ENCODE results near the gene EFNA2. TPM values are rescaled to one million over a fixed set of nuclear protein-coding genes. Genes with fewer than 3 reads are reported as not detected.

EFNA2 gene
- total and polyA plus RNA-seq, 2 experiments from 2014 or later = 2.7 to 10.3 TPM

DNA sequence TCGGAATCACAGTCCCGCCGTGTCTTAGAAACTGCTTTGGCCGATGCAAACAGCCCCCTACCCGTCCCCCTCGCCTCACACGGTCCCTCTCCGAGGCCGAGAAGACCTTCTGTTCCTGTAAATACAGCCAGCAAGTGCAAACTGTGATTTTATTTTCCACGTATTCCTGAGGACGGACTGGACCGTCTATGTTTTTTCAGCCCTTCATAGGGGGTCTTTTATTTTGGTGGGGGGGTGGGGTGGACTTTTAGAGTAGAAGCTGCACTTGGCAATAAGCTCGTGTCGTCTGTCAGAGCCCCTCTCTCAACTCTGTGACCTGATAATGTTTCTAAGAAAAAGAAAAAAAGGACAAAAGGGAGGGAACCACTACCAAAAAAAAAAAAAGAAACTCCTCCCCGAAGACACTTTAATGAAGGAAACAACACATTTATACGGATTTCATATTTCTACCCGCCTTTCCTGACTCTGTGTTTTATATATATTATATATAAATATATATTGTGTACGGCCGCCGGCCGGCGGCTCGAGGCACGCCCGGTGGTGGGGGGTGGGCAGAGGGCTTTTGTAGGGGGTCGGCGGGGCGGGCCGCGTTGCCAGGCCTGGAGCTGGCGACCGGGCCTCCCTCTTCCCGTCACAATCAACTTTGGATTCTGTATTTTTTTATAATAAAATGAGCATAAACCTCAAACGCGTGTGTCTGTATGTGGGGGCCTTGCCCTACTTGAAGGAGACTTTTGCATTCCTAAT is 15.2 kb downstream of the EFNA2 start (continued):
- TF ChIP-seq ETS1 (IDR thresholded peaks at IDR 0.05) = no peak
- no peak for TF ChIP-seq ZNF462 (CRISPR knock-in tag; IDR thresholded peaks at IDR 0.05)
- no peak for TF ChIP-seq NANOG (IDR thresholded peaks at IDR 0.05; ENCODE audit: borderline replicate concordance)

- no peak overlapping the region for H2AFZ ChIP-seq
- no peak overlapping the region for H3K4me3 Mint-ChIP-seq
- ATAC-seq = no peak
- no peak overlapping the region for H3K27ac ChIP-seq (ENCODE audit: low read depth)
- H3K4me3 ChIP-seq = no peak overlapping the region
- no peak overlapping the region for H3K4me2 ChIP-seq
- no peaks in the 10 kb centered on the region for H3K4me1 Mint-ChIP-seq
- H3K9me3 Mint-ChIP-seq = no peaks in the 10 kb centered on the region
- H3F3A ChIP-seq (replicated peaks; ENCODE audit: low read depth) = peaks cover 4% of the 10 kb centered on the region; the same call in 1 of the 2 replicates
- no peaks in the 10 kb centered on the region for H3K27me3 ChIP-seq (ENCODE audit: insufficient read depth)
- H3K79me2 ChIP-seq (replicated peaks; ENCODE audit: insufficient read depth) = no peaks in the 10 kb centered on the region
- H3K36me3 Mint-ChIP-seq (ENCODE audit: low read depth) = no peaks in the 10 kb centered on the region
- H3K9me2 ChIP-seq (ENCODE audit: insufficient read depth) = no peaks in the 10 kb centered on the region
- DNase-seq (ENCODE audit: low spot score) = no peak
- no peaks in the 10 kb centered on the region for H4K20me1 ChIP-seq (replicated peaks; ENCODE audit: insufficient read depth)
- no peak overlapping the region for H3K27ac Mint-ChIP-seq
- peaks cover 6% of the 10 kb centered on the region for H3K27me3 Mint-ChIP-seq (ENCODE audit: insufficient read depth, low read depth, poor library complexity)
- H3K4me1 ChIP-seq (ENCODE audit: insufficient read depth) = no peaks in the 10 kb centered on the region
- H3K36me3 ChIP-seq (ENCODE audit: insufficient read depth) = no peaks in the 10 kb centered on the region
- no peak for TF ChIP-seq NANOG (IDR thresholded peaks at IDR 0.05; ENCODE audit: borderline replicate concordance)
- no peak for TF ChIP-seq REST (IDR thresholded peaks at IDR 0.05; ENCODE audit: unreplicated experiment)
- TF ChIP-seq JUNB (IDR thresholded peaks at IDR 0.05; ENCODE audit: unreplicated experiment) = no peak
- no peak for TF ChIP-seq POLR2AphosphoS5 (IDR thresholded peaks at IDR 0.05; ENCODE audit: low read depth)
- TF ChIP-seq ZNF331 (CRISPR knock-in tag; IDR thresholded peaks at IDR 0.05; ENCODE audit: low read depth) = no peak
- TF ChIP-seq EZH2phosphoT487 (IDR thresholded peaks at IDR 0.05; ENCODE audit: unreplicated experiment) = no peak
- TF ChIP-seq CTCF (conservative IDR thresholded peaks at IDR 0.05; ENCODE audit: low read depth in 2 of 2) = no peak
These were observed 17.0 kb downstream of the EFNA2 start for GRCh38 chr19:1302533-1303239.

Data from GM23338 (cell line).